GM21381 (cell line): ENCODE measurements around the gene CDH1.
A peak's percentile ranks its signal among the peaks of the same experiment; 100 is the strongest.

Source experiments
- ATAC-seq: cut with Tn5 transposase; IDR thresholded peaks from one replicate; pipeline ENCODE4 v1.9.1; 2021; ENCODE audit warnings: mild to moderate bottlenecking, moderate library complexity; ENCODE audit not compliant: unreplicated experiment

The CDH1 gene

GRCh38 chr16:68843482-68844210 lies 106.6 kb downstream of the CDH1 start, which contains the start of gene TANGO6:
Gene TANGO6, plus strand, starts transcription at chr16:68843531. Its CDS starts 87 bp downstream, at chr16:68843618.
- ATAC-seq = peak; percentile 82

DNA sequence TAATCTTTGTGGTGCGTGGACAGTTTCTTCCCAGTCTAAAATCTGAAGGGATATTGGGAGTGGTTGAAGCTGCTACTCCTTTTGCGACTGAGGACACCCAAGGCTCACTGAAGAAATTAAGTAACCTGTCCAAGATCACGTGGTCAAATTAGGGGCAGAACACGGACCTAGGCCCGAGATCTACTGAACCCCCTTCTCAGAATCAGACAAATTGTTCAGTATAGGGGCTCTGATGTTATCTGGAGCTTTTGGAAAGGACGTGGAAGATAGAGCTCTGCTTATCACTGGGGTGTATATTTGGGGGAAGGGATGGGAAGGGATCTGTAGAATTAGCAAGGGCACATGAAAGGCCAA lies 107.1 kb downstream of the CDH1 start:
- no peak for ATAC-seq

- ATAC-seq = no peak
Measured at GRCh38 chr16:68848786-68849185, 111.7 kb downstream of the CDH1 start.

DNA sequence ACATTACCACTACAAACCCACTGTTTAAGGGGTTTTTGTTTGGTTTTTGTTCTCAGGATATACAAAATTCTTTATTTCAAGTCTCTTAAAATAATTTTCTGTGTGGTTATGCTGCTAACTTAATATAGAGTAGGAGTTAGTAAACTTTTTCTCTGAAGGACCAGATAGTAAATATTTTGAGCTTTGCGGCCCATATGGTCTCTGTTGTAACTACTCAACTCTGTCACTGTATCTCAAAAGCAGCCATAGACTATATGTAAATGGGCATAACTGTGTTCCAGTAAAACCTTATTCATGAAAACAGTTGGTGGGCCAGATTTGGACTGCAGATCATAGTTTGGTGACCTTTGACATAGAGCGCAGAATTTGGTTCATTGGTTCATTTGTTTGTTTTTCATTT lies 113.4 kb downstream of the CDH1 start:
- ATAC-seq = no peak

GRCh38 chr16:68851601-68852000 lies 114.5 kb downstream of the CDH1 start:
- no peak for ATAC-seq

DNA sequence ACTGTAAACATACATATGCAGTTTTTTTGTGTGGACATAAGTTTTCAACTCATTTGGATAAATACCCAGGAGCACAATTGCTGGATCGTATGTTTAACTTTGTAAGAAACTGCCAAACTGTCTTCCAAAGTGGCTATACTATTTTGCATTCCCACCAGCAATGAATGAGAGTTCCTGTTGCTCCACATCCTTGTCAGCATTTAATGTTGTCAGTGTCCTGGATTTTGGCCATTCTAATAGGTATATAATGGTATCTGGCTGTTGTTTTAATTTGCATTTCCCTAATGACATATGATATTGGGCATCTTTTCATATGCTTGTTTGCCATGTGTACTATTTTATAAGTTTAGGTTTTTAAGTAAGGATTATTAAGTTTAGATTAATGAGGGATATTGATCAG lies 120.4 kb downstream of the CDH1 start:
- ATAC-seq = no peak

DNA sequence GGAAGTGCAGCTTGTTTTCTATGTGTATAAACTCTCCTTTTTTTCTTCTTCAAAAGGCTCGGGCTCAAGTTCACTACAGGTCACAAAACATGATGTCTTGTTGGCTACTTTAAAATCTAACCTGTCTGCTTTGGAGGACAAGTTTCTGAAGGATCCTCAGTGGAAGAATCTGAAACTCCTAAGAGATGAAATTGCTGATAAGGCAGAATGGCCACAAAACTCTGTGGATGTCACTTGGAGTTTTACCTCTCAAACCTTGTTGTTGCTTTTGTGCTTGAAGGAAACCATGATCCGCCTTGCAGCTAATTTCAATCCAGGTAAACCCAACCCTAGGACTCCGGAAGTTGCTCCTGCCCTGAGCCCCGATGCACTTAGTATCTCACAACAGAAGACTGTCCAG lies 122.7 kb downstream of the CDH1 start:
- no peak for ATAC-seq

GRCh38 chr16:68860978-68861892 lies 124.1 kb downstream of the CDH1 start:
- ATAC-seq = no peak

- ATAC-seq = peak; percentile 77
Measured at GRCh38 chr16:68866933-68867332, 129.8 kb downstream of the CDH1 start.

DNA sequence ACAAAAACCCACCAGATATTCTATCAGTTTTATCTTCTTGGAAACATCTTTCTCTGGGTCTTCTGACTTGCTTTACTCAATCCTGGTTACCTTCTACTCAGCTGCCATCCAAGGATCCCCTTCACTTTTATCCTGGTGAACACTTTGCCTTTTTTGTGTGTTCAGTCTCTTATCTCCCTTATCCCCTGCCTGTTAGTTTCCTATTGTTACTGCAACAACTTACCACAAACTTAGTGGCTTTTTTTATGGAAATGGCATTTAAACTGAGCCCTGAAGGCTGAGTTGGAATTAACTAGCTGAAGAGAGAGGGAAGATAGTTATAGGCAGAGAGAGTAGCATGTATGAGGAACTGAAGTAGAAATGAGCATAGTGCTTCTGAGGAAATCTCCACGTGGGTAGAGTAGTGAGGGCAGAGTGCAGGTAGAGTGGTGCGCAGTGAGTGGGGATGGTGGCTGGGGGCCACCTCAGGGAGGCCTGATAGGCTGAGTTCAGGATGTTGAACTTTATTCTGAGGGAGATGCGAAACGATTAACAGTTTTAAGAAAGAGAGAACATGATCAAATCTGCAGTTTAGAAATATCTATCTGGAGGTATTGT lies 132.5 kb downstream of the CDH1 start:
- no peak for ATAC-seq

- no peak for ATAC-seq
Measured at GRCh38 chr16:68873635-68874471, 136.8 kb downstream of the CDH1 start.

- no peak for ATAC-seq
Measured at GRCh38 chr16:68875871-68876270, 138.8 kb downstream of the CDH1 start.

DNA sequence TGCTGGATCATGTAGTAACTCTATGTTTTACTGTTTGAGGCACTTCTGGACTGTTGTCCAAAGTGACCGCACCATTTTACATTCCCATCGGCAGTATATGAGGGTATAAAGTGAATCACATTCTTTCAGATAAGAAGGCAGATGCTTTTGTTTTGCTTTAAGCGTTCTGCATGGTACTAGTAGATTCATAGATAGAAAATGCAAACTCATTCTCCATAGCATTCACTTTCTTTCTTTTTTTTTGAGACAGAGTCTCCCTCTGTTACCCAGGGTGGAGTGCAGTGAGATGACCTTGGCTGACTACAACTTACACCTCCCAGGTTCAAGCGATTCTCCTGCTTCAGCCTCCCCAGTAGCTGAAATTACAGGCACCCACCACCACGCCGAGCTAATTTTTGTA lies 146.6 kb downstream of the CDH1 start:
- no peak for ATAC-seq

DNA sequence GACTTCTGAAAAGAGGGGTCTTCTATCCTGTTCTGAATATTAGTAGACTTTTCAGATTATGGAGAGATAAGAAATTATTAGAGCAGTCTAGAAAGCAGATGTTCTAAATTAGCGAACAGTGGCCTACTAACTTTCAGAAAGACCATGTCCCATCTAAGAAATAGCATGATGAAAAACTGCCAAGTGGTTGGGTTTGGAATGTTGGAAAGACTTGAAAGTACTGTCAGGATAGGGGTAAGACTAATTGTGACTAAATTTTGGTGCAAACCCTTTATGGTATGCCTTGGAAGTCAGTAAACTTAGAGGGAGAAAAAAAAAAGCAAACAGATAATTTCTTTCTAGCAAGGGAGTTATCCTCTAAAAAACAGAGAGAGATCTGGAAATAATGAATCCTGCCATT lies 147.3 kb downstream of the CDH1 start:
- no peak for ATAC-seq
